ENCODE measurements around the gene KRTAP6-1. TPM values are rescaled to one million over a fixed set of nuclear protein-coding genes. Genes with fewer than 3 reads are reported as not detected.

Gene KRTAP6-1
- polyA plus RNA-seq, 1 donor (not counting 4 experiments of a cell fraction or from before 2014, with no cell fraction given) = not detected

- Histone ChIP-seq H3K4me3 (ENCODE audit: control insufficient read depth in 2 of 3, extremely low read depth in 1 of 3, insufficient read depth in 2 of 3, low read depth in 1 of 3, low read length in 3 of 3) (no peak overlapping the region), H3K27me3 (ENCODE audit: control insufficient read depth, extremely low read depth, insufficient read depth, low read length) (no peaks in the 10 kb centered on the region), H4K20me1 (ENCODE audit: control insufficient read depth, extremely low read depth, insufficient read depth, low read length) (no peaks in the 10 kb centered on the region), H3K27ac (ENCODE audit: control insufficient read depth, insufficient read depth, low read length) (no peak overlapping the region), H3K4me2 (ENCODE audit: control insufficient read depth, extremely low read depth, insufficient read depth, low read depth, low read length) (no peak overlapping the region), H3K9me1 (ENCODE audit: control insufficient read depth, extremely low read depth, insufficient read depth, low read length) (no peaks in the 10 kb centered on the region), H3K9ac (ENCODE audit: control insufficient read depth, extremely low read depth, insufficient read depth, low read length) (no peak overlapping the region), H3K9me3 (ENCODE audit: control insufficient read depth, low read depth, low read length) (no peaks in the 10 kb centered on the region), H3K36me3 (ENCODE audit: control insufficient read depth in 2 of 2, extremely low read depth in 1 of 2, insufficient read depth in 2 of 2, low read length in 2 of 2) (no peaks in the 10 kb centered on the region), H2AFZ (ENCODE audit: control insufficient read depth, low read length) (no peak overlapping the region), H3K79me2 (ENCODE audit: control insufficient read depth, insufficient read depth, low read length) (no peaks in the 10 kb centered on the region), H3K4me1 (ENCODE audit: control insufficient read depth, extremely low read depth, insufficient read depth, low read length) (no peaks in the 10 kb centered on the region)
- TF ChIP-seq CTCF (optimal IDR thresholded peaks at IDR 0.05 in 1 of 3, IDR thresholded peaks at IDR 0.05 in 1 of 3, conservative IDR thresholded peaks at IDR 0.05 in 1 of 3; ENCODE audit: extremely low read depth in 1 of 3, insufficient read depth in 2 of 3, low read length in 3 of 3) (no peak), EZH2 (IDR thresholded peaks at IDR 0.05; ENCODE audit: low read length) (no peak)
- dilution Hi-C loops (cut with MboI; ENCODE audit: extremely low pct_ligation_motif_present, low sequenced_read_pairs) = no loop called here
- DNase-seq (ENCODE audit: low read depth, low spot score) (no peak), FAIRE-seq (no peak)
Measured at GRCh38 chr21:30563630-30564029, 50.1 kb downstream of the KRTAP6-1 start.

Small RNA genes within 50 kb of the gene (small RNA-seq; reads per million reads assigned to genes)
- gene KRTAP20-1 (ENCODE audit: insufficient read length in 3 of 3, low read depth in 3 of 3, low replicate concordance in 1 of 3) (0 reads per million in 3 experiments), gene KRTAP20-3 (ENCODE audit: insufficient read length in 3 of 3, low read depth in 3 of 3, low replicate concordance in 1 of 3) (0 reads per million in 3 experiments), gene KRTAP20-4 (ENCODE audit: insufficient read length in 3 of 3, low read depth in 3 of 3, low replicate concordance in 1 of 3) (0 reads per million in 3 experiments), gene KRTAP22-1 (ENCODE audit: insufficient read length in 3 of 3, low read depth in 3 of 3, low replicate concordance in 1 of 3) (0 reads per million in 3 experiments), gene KRTAP22-2 (ENCODE audit: insufficient read length in 3 of 3, low read depth in 3 of 3, low replicate concordance in 1 of 3) (0 reads per million in 3 experiments)

Other genes starting within 250 kb of the KRTAP6-1 start
- gene KRTAP13-2, start 241.7 kb downstream of the KRTAP6-1 start, polyA plus RNA-seq = not detected in 3 replicates
- gene KRTAP13-1, start 217.9 kb downstream of the KRTAP6-1 start, polyA plus RNA-seq = not detected in 3 replicates
- not detected in 3 replicates for gene KRTAP13-3, start 188.0 kb downstream of the KRTAP6-1 start, polyA plus RNA-seq
- not detected in 3 replicates for gene KRTAP13-4, start 183.7 kb downstream of the KRTAP6-1 start, polyA plus RNA-seq
- not detected in 3 replicates for gene KRTAP15-1, start 173.7 kb downstream of the KRTAP6-1 start, polyA plus RNA-seq
- 0.44 to 0.72 TPM in 2 of 3 replicates, not detected in the other for gene KRTAP19-1, start 133.6 kb downstream of the KRTAP6-1 start, polyA plus RNA-seq
- not detected in 3 replicates for gene KRTAP19-2, start 126.5 kb downstream of the KRTAP6-1 start, polyA plus RNA-seq
- not detected in 3 replicates for gene KRTAP19-3, start 121.9 kb downstream of the KRTAP6-1 start, polyA plus RNA-seq
- not detected in 3 replicates for gene KRTAP19-4, start 116.8 kb downstream of the KRTAP6-1 start, polyA plus RNA-seq
- gene KRTAP19-5, start 111.8 kb downstream of the KRTAP6-1 start, polyA plus RNA-seq = not detected in 3 replicates
- gene KRTAP19-6, start 72.1 kb downstream of the KRTAP6-1 start, polyA plus RNA-seq = not detected in 3 replicates
- not detected in 3 replicates for gene KRTAP19-7, start 52.6 kb downstream of the KRTAP6-1 start, polyA plus RNA-seq
- gene KRTAP22-2, start 23.5 kb downstream of the KRTAP6-1 start, polyA plus RNA-seq = not detected in 3 replicates
- gene KRTAP6-3, start 21.5 kb downstream of the KRTAP6-1 start, polyA plus RNA-seq = not detected in 3 replicates
- gene KRTAP6-2, start 15.0 kb downstream of the KRTAP6-1 start, polyA plus RNA-seq = not detected in 3 replicates
- not detected in 3 replicates for gene KRTAP22-1, start 12.8 kb downstream of the KRTAP6-1 start, polyA plus RNA-seq
- gene KRTAP20-1, start 2.5 kb upstream of the KRTAP6-1 start, polyA plus RNA-seq = not detected in 3 replicates
- gene KRTAP20-4, start 6.7 kb upstream of the KRTAP6-1 start, polyA plus RNA-seq = not detected in 3 replicates
- gene KRTAP20-2, start 21.3 kb upstream of the KRTAP6-1 start, polyA plus RNA-seq = not detected in 3 replicates
- not detected in 3 replicates for gene KRTAP20-3, start 28.9 kb upstream of the KRTAP6-1 start, polyA plus RNA-seq
- not detected in 3 replicates for gene KRTAP21-3, start 104.8 kb upstream of the KRTAP6-1 start, polyA plus RNA-seq
- gene KRTAP21-2, start 133.3 kb upstream of the KRTAP6-1 start, polyA plus RNA-seq = not detected in 3 replicates
- not detected in 3 replicates for gene KRTAP21-1, start 141.5 kb upstream of the KRTAP6-1 start, polyA plus RNA-seq
- gene KRTAP8-1, start 199.3 kb upstream of the KRTAP6-1 start, polyA plus RNA-seq = not detected in 3 replicates
- gene KRTAP7-1, start 215.8 kb upstream of the KRTAP6-1 start, polyA plus RNA-seq = not detected in 3 replicates